ENCODE results near the gene CAMP.
"Not testable (repeated sequence)": the region's sequence is repeated elsewhere in the genome, so short reads cannot be mapped to it uniquely, and the experiment has no call there.

Gene CAMP

GRCh38 chr3:48222616-48223513 lies at the start of gene CAMP:
CAMP (plus strand) TSS chr3:48223495; CDS start chr3:48223512, 17 bp downstream.
- DNase-seq, result no peak

- no peak for DNase-seq
Observed at GRCh38 chr3:48178072-48178471, 45.2 kb upstream of the CAMP start.

- no peak for DNase-seq
Observed at GRCh38 chr3:48180021-48180420, 43.3 kb upstream of the CAMP start.

- no peak for DNase-seq
Observed at GRCh38 chr3:48180531-48181253, 42.6 kb upstream of the CAMP start.

GRCh38 chr3:48184299-48184698 lies 39.0 kb upstream of the CAMP start:
- DNase-seq, result no peak

- DNase-seq, result no peak
Observed at GRCh38 chr3:48185129-48185528, 38.2 kb upstream of the CAMP start.

- DNase-seq, result no peak
Observed at GRCh38 chr3:48186631-48187300, 36.5 kb upstream of the CAMP start.

GRCh38 chr3:48187301-48187578 lies 36.1 kb upstream of the CAMP start:
- DNase-seq, result no peak

- DNase-seq, result no peak
Observed at GRCh38 chr3:48187579-48188265, 35.6 kb upstream of the CAMP start.

- DNase-seq, result peak; percentile 94
Observed at GRCh38 chr3:48188266-48189201, 34.8 kb upstream of the CAMP start, which contains the start of gene CDC25A. CDC25A (minus strand) TSS chr3:48188417; CDS start chr3:48187947, 470 bp downstream.

GRCh38 chr3:48189321-48189720 lies 34.0 kb upstream of the CAMP start:
- no peak for DNase-seq

GRCh38 chr3:48190911-48191310 lies 32.4 kb upstream of the CAMP start:
- no peak for DNase-seq

GRCh38 chr3:48194446-48195071 lies 28.7 kb upstream of the CAMP start:
- DNase-seq, result no peak

GRCh38 chr3:48196611-48197010 lies 26.7 kb upstream of the CAMP start:
- DNase-seq, result no peak

GRCh38 chr3:48199117-48199516 lies 24.2 kb upstream of the CAMP start:
- no peak for DNase-seq

- DNase-seq, result no peak
Observed at GRCh38 chr3:48202632-48203031, 20.7 kb upstream of the CAMP start.

- no peak for DNase-seq
Observed at GRCh38 chr3:48208076-48208475, 15.2 kb upstream of the CAMP start.

- no peak for DNase-seq
Observed at GRCh38 chr3:48209445-48209844, 13.8 kb upstream of the CAMP start.

GRCh38 chr3:48210534-48210933 lies 12.8 kb upstream of the CAMP start:
- DNase-seq, result not testable (repeated sequence)

- DNase-seq, result not testable (repeated sequence)
Observed at GRCh38 chr3:48211776-48212175, 11.5 kb upstream of the CAMP start.

GRCh38 chr3:48214225-48214624 lies 9.1 kb upstream of the CAMP start:
- no peak for DNase-seq
